ENCODE measurements around the gene TMEM115.

The TMEM115 gene

DNA sequence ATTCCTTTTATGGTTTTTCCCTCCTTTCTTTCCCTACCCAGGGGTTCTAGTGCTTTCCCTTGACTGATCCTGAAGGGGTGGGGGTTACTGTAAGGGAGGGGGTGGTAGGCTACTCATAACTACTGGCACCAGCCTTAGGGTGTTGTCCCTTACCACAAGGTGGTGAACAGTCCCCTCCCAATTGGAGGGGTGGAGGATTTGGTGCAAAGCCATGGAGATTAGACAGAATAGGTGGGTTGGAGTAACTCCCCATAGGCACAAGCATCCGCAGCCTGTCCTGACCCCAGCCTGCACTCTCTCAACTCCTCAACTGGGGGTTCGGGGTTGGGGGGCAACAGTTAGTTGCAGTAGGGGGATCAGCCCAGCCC, 34.2 kb downstream of the TMEM115 start:
- Mint-ChIP-seq H3K27me3 (no peaks in the 10 kb centered on the region), H3K27ac (peak overlapping the region; percentile 97), H3K4me1 (ENCODE audit: low read depth) (peaks cover 70% of the 10 kb centered on the region), H3K36me3 (ENCODE audit: low read depth) (peaks cover 47% of the 10 kb centered on the region), H3K9me3 (no peaks in the 10 kb centered on the region), H3K4me3 (no peak overlapping the region)
- intact Hi-C loops (cut with micrococcal nuclease): no loop called here

GRCh38 chr3:50324351-50325112, 34.8 kb downstream of the TMEM115 start:
- intact Hi-C loops (cut with micrococcal nuclease): loop anchor here (1.0 kb wide), 1 partner anchor 50 kb away; no protein-coding TSS in a partner anchor
- H3K36me3 Mint-ChIP-seq (ENCODE audit: low read depth): peaks cover 47% of the 10 kb centered on the region
- H3K27me3 Mint-ChIP-seq: no peaks in the 10 kb centered on the region
- H3K4me3 Mint-ChIP-seq: no peak overlapping the region
- no peaks in the 10 kb centered on the region for H3K9me3 Mint-ChIP-seq
- peak overlapping the region; percentile 97 for H3K27ac Mint-ChIP-seq
- peaks cover 70% of the 10 kb centered on the region for H3K4me1 Mint-ChIP-seq (ENCODE audit: low read depth)

- Mint-ChIP-seq H3K27me3 (no peaks in the 10 kb centered on the region), H3K36me3 (ENCODE audit: low read depth) (peaks cover 47% of the 10 kb centered on the region), H3K27ac (peak overlapping the region; percentile 97), H3K4me3 (no peak overlapping the region), H3K9me3 (no peaks in the 10 kb centered on the region), H3K4me1 (ENCODE audit: low read depth) (peaks cover 75% of the 10 kb centered on the region)
- intact Hi-C loops (cut with micrococcal nuclease): loop anchor here (1.0 kb wide), 1 partner anchor 49 kb away; no protein-coding TSS in a partner anchor
Observed at GRCh38 chr3:50323614-50324199, 35.6 kb downstream of the TMEM115 start.

GRCh38 chr3:50323092-50323600, 36.2 kb downstream of the TMEM115 start:
- Mint-ChIP-seq H3K4me3 (peak overlapping the region; percentile 78), H3K27ac (peak overlapping the region; percentile 97), H3K27me3 (no peaks in the 10 kb centered on the region), H3K36me3 (ENCODE audit: low read depth) (peaks cover 51% of the 10 kb centered on the region), H3K4me1 (ENCODE audit: low read depth) (peaks cover 81% of the 10 kb centered on the region), H3K9me3 (no peaks in the 10 kb centered on the region)
- intact Hi-C loops (cut with micrococcal nuclease): no loop called here

DNA sequence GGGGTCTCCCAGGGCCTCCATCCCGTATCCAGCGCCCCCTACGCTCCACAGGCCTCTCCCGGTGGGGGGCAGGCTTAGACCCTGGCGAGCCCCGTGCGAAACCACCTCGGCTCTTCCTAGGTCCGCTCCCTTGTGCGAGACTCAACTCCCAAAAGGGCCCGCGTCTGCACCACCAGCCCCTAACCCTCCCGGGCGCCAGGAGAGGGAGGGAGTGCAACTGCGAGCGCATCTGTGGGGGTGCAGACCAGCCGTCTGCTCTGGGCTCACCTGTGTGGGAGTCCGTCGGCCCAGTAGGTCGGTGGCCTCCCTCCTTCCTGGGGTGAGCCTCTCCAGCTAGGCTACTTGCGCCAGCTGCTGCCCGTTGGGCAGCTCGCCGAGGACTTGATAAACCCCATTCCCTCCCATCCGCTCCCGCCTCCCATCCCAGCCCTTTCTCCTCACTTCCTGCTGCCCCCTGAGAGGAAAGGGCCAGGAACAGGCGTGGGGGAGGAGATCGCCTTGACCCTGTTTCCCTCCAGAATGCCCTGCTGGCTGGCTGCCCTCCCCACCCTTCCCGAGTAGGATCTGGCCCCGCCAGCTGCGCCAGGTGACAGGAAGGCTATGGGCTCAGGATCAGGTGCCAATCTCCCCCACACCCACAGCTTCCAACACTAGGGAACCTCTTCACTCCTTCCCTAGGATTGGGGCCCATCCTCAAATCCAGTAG, 36.8 kb downstream of the TMEM115 start, which contains the start of gene HYAL2:
Gene HYAL2 (minus strand): TSS at position 360 of the 706 bp plus-strand sequence. CDS start 2,256 bp downstream, outside the sequence.
- Mint-ChIP-seq H3K4me1 (ENCODE audit: low read depth) (peaks cover 85% of the 10 kb centered on the region), H3K27ac (peak within 1 kb of the TSS; percentile 97), H3K9me3 (no peaks in the 10 kb centered on the region), H3K36me3 (ENCODE audit: low read depth) (peaks cover 50% of the 10 kb centered on the region), H3K4me3 (peak within 1 kb of the TSS; percentile 78), H3K27me3 (no peaks in the 10 kb centered on the region)
- intact Hi-C loops (cut with micrococcal nuclease): no loop called here

- H3K9me3 Mint-ChIP-seq: no peaks in the 10 kb centered on the region
- H3K4me3 Mint-ChIP-seq: peak overlapping the region; percentile 78
- peaks cover 83% of the 10 kb centered on the region for H3K4me1 Mint-ChIP-seq (ENCODE audit: low read depth)
- peaks cover 54% of the 10 kb centered on the region for H3K36me3 Mint-ChIP-seq (ENCODE audit: low read depth)
- H3K27ac Mint-ChIP-seq: peak overlapping the region; percentile 97
- intact Hi-C loops (cut with micrococcal nuclease): no loop called here
- H3K27me3 Mint-ChIP-seq: no peaks in the 10 kb centered on the region
Observed at GRCh38 chr3:50322115-50322385, 37.3 kb downstream of the TMEM115 start.

GRCh38 chr3:50321336-50322114, 37.8 kb downstream of the TMEM115 start:
- Mint-ChIP-seq H3K27ac (peak overlapping the region; percentile 97), H3K4me1 (ENCODE audit: low read depth) (peaks cover 83% of the 10 kb centered on the region), H3K9me3 (no peaks in the 10 kb centered on the region), H3K4me3 (peak overlapping the region; percentile 78), H3K27me3 (no peaks in the 10 kb centered on the region), H3K36me3 (ENCODE audit: low read depth) (peaks cover 58% of the 10 kb centered on the region)
- intact Hi-C loops (cut with micrococcal nuclease): loop anchor here (1.0 kb wide), 1 partner anchor 22 kb away; the partner anchor contains the start of genes HYAL3 and NAA80

DNA sequence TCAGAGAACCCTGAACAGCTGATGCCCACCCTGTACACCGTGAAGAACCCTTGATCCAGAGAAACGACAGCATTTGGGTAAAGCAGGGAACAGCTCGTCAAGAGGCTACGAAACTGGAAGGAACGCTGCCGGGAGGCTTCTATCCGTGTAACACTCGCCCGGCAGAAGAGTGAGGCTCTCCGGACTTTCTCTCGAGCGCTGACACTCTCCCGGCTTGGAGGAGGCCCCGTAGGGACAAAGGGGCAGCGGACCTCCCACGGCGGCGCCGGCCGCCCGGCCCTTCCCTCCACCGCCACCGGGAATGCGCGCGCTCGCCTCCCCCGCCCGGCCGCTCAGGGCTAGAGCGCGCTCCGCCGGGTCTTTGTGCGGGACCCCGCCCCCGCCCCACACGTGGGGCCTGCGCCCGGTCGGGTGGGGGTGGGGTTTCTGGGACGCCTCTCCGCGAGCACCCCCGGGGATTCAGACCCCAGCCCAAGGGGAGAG, 38.4 kb downstream of the TMEM115 start:
- peak overlapping the region; percentile 78 for H3K4me3 Mint-ChIP-seq
- H3K27me3 Mint-ChIP-seq: no peaks in the 10 kb centered on the region
- peaks cover 58% of the 10 kb centered on the region for H3K36me3 Mint-ChIP-seq (ENCODE audit: low read depth)
- H3K9me3 Mint-ChIP-seq: no peaks in the 10 kb centered on the region
- intact Hi-C loops (cut with micrococcal nuclease): loop anchor here (1.0 kb wide), 1 partner anchor 22 kb away; the partner anchor contains the start of genes HYAL3 and NAA80
- H3K4me1 Mint-ChIP-seq (ENCODE audit: low read depth): peaks cover 81% of the 10 kb centered on the region
- H3K27ac Mint-ChIP-seq: peak overlapping the region; percentile 97

GRCh38 chr3:50319894-50320625, 39.3 kb downstream of the TMEM115 start:
- peaks cover 57% of the 10 kb centered on the region for H3K36me3 Mint-ChIP-seq (ENCODE audit: low read depth)
- intact Hi-C loops (cut with micrococcal nuclease): no loop called here
- H3K4me3 Mint-ChIP-seq: peak overlapping the region; percentile 78
- peaks cover 76% of the 10 kb centered on the region for H3K4me1 Mint-ChIP-seq (ENCODE audit: low read depth)
- H3K27ac Mint-ChIP-seq: peak overlapping the region; percentile 97
- H3K27me3 Mint-ChIP-seq: no peaks in the 10 kb centered on the region
- no peaks in the 10 kb centered on the region for H3K9me3 Mint-ChIP-seq

DNA sequence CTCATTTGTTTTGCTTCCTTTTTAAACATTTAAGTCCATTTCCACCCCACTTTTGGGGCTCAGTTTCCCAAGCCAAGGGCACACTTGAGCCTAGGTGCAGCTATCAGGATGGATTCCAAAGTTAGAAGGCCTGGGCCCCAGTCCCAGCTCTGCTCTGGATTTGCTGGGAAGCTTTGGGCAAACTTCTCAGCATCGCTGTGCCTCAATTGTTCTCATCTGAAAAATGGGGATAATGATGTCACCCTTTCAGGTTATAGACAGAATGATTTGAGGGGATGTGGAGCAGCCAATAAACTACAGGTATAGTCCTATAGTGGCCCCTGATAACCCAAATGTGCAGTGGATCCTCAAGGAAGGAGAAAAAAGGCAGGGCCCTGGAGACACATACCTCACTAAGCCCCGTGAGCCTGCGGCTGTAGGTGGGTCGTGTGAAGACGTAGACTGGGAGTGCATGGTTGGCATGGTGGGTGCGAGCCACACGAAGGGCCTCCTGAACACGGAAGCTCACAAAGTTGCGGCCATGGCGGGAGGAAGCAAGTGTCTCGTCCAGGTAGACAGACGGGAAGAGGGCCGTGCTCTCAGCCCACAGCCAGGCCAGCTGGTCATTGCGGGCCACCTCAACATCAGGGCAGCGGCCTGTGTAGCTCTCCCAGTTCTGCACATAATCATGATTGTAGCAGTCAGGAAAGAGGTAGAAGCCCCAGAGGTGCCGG, 40.0 kb downstream of the TMEM115 start:
- Mint-ChIP-seq H3K27ac (peak overlapping the region; percentile 79), H3K4me1 (ENCODE audit: low read depth) (peaks cover 74% of the 10 kb centered on the region), H3K9me3 (no peaks in the 10 kb centered on the region), H3K27me3 (no peaks in the 10 kb centered on the region), H3K36me3 (ENCODE audit: low read depth) (peaks cover 62% of the 10 kb centered on the region), H3K4me3 (peak overlapping the region; percentile 78)
- intact Hi-C loops (cut with micrococcal nuclease): no loop called here

DNA sequence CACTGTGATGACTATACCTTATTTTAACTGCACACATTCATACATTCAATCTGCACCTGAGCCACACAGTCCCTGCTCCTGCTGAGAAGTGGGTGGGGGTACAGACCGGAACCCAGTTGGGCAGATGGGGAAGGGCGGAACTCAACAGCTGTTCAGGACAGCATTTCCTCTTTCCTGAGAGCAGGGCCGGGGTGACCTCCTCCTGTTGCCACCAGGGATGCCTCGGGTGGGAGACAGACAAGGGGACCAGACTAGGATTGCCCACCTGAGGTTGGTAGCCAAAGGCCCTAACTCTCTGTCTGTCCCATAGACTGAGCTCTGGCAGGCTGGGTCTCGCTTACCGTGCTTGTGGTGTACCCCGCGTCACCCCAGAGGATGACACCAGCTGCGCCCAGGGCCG, 40.7 kb downstream of the TMEM115 start:
- H3K9me3 Mint-ChIP-seq: no peaks in the 10 kb centered on the region
- peaks cover 69% of the 10 kb centered on the region for H3K36me3 Mint-ChIP-seq (ENCODE audit: low read depth)
- intact Hi-C loops (cut with micrococcal nuclease): no loop called here
- peak overlapping the region; percentile 79 for H3K27ac Mint-ChIP-seq
- peaks cover 74% of the 10 kb centered on the region for H3K4me1 Mint-ChIP-seq (ENCODE audit: low read depth)
- H3K4me3 Mint-ChIP-seq: peak overlapping the region; percentile 78
- no peaks in the 10 kb centered on the region for H3K27me3 Mint-ChIP-seq

DNA sequence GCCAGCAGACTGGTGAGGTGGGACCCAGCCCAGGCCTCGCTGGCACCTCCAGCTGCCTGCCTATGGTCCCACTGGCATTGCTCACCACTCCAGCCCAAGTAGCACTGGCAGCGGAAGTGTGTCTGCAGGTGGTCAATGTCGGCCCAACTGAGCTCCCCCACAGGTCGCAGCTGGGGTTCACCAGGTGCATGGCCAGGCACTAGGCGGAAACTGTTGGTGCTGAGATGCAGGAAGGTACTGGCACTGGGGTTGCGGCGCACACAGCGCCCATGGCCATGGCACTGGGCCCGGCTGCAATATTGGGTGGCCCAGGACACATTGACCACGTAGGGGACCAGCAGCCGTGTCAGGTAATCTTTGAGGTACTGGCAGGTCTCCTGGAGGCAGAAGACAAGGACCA, 41.2 kb downstream of the TMEM115 start:
- Mint-ChIP-seq H3K9me3 (no peaks in the 10 kb centered on the region), H3K4me3 (peak overlapping the region; percentile 78), H3K27me3 (no peaks in the 10 kb centered on the region), H3K36me3 (ENCODE audit: low read depth) (peaks cover 71% of the 10 kb centered on the region), H3K4me1 (ENCODE audit: low read depth) (peaks cover 71% of the 10 kb centered on the region), H3K27ac (peak overlapping the region; percentile 79)
- intact Hi-C loops (cut with micrococcal nuclease): no loop called here

All from dendritic cell treated with granulocyte-macrophage colony-stimulating factor and Interleukin-4, amounts not matched to agents 40 ng/mL and 50 ng/mL, for 4 days (primary cell).